OCI-LY1 (cell line): ENCODE measurements around the gene MANBA.

ENCODE experiments used
- H2AFZ ChIP-seq: fragments of 200-600 bp; sonication (generic), shearing (Covaris generic); 2 replicates; pipeline ENCODE4 v1.6.0; 2014; ENCODE audit warnings: antibody characterized with exemption, mild to moderate bottlenecking, low read length
- H3F3A ChIP-seq: fragments of 200-600 bp; sonication (generic), shearing (Covaris generic); 2 replicates; pipeline ENCODE4 v1.6.0; 2014; ENCODE audit warnings: mild to moderate bottlenecking, antibody characterized with exemption, low read length, moderate library complexity; ENCODE audit not compliant: insufficient read depth
- H3K27ac ChIP-seq: fragments of 200-600 bp; sonication (generic); 2 replicates; pipeline ENCODE4 v1.5.1; 2014; ENCODE audit warnings: low read length, mixed run types, mild to moderate bottlenecking, low read depth; ENCODE audit not compliant: poor library complexity, severe bottlenecking
- H3K27me3 ChIP-seq: fragments of 200-600 bp; sonication (generic); 2 replicates; pipeline ENCODE4 v1.6.0; 2014; ENCODE audit warnings: antibody characterized with exemption, mild to moderate bottlenecking, low read length, moderate library complexity; ENCODE audit not compliant: insufficient read depth
- H3K36me3 ChIP-seq: fragments of 200-600 bp; sonication (generic); 2 replicates; pipeline ENCODE4 v1.6.1; 2014; ENCODE audit warnings: mild to moderate bottlenecking, antibody characterized with exemption, low read length, moderate library complexity, mixed read lengths; ENCODE audit not compliant: insufficient read depth
- H3K4me1 ChIP-seq: fragments of 200-600 bp; sonication (generic); 2 replicates; pipeline ENCODE4 v1.5.1; 2014; ENCODE audit warnings: mild to moderate bottlenecking, low read length, moderate library complexity; ENCODE audit not compliant: insufficient read depth, severe bottlenecking
- H3K4me2 ChIP-seq: fragments of 200-600 bp; sonication (generic), shearing (Covaris generic); 2 replicates; pipeline ENCODE4 v1.6.1; 2014; ENCODE audit warnings: low read length
- H3K4me3 ChIP-seq: fragments of 200-600 bp; sonication (generic); 2 replicates; pipeline ENCODE4 v1.5.1; 2014; ENCODE audit warnings: low read length, low read depth, mild to moderate bottlenecking, mixed read lengths; ENCODE audit not compliant: poor library complexity, severe bottlenecking
- H3K79me2 ChIP-seq: fragments of 200-600 bp; shearing (Covaris generic); 2 replicates; pipeline ENCODE4 v1.6.1; 2016; ENCODE audit warnings: mixed run types, low read length, mixed read lengths; ENCODE audit not compliant: insufficient read depth
- H3K9ac ChIP-seq: fragments of 200-600 bp; sonication (generic), shearing (Covaris generic); 2 replicates; pipeline ENCODE4 v1.6.1; 2014; ENCODE audit warnings: mild to moderate bottlenecking, low read length, mixed read lengths
- H3K9me2 ChIP-seq: fragments of 200-600 bp; sonication (generic), shearing (Covaris generic); 2 replicates; pipeline ENCODE4 v1.6.1; 2014; ENCODE audit warnings: low read depth, mild to moderate bottlenecking, low read length, mixed read lengths
- H3K9me3 ChIP-seq: fragments of 200-600 bp; shearing (Covaris generic); 2 replicates; pipeline ENCODE4 v1.6.1; 2014; ENCODE audit warnings: low read length, mixed read lengths
- H4K20me1 ChIP-seq: fragments of 200-600 bp; sonication (generic), shearing (Covaris generic); 2 replicates; pipeline ENCODE4 v1.6.0; 2016; ENCODE audit warnings: mild to moderate bottlenecking, low read length; ENCODE audit not compliant: insufficient read depth
- EZH2 ChIP-seq: fragments of 200-600 bp; sonication (generic), shearing (Covaris generic); IDR thresholded peaks from 2 replicates; pipeline ENCODE4 v1.8.0; 2017; ENCODE audit warnings: borderline replicate concordance, mixed run types, mild to moderate bottlenecking, antibody characterized with exemption, low read length, moderate library complexity, mixed read lengths
- TF ChIP-seq, protein P1 (sequence below): fragments of 200-600 bp; sonication (generic), shearing (Covaris generic); IDR thresholded peaks from 2 replicates; pipeline ENCODE4 v1.5.1; 2017; ENCODE audit warnings: mild to moderate bottlenecking, antibody characterized with exemption, low read length, moderate library complexity, mixed read lengths

Gene MANBA

DNA sequence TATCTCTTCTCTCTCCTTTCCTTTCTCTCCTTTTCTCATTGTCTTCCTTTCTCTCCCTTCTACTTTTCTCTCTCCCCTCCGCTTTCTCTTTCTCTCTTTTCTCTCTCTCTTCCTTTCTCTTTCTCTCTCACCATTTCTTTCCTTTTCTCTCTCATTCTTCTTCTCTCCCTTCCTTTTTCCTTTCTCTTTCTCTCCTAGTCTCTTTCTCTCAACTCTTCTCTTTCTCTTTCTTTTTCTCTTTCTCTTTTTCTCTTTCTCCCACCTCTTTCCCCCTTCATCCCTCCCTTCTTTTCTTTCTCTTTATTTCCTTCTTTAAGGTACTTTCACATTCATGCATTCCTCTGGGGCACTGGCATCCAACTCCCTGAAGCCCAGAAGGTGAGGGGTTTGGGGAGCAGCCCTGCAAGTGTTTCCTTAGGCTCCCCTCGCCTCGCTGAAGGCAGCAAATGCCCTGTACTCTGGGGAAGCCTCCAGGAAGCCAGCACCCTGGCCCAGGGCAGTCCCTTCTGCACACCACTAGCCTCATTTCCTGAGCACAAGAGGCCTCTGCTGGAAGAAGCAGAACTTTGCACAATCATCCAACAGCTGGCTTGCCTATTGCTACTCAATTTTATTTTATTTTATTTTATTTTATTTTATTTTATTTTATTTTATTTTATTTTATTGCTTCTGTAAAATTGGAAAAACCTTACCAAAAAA lies 135.4 kb downstream of the MANBA start:
- Histone ChIP-seq H2AFZ (no peak overlapping the region), H4K20me1 (no peaks in the 10 kb centered on the region), H3K4me2 (no peak overlapping the region), H3K36me3 (no peaks in the 10 kb centered on the region), H3K27ac (no peak overlapping the region), H3K9ac (no peak overlapping the region), H3K4me1 (peaks cover 3% of the 10 kb centered on the region), H3K9me2 (no peaks in the 10 kb centered on the region), H3K4me3 (no peak overlapping the region), H3K27me3 (no peaks in the 10 kb centered on the region), H3K9me3 (no peaks in the 10 kb centered on the region), H3K79me2 (no peaks in the 10 kb centered on the region), H3F3A (no peaks in the 10 kb centered on the region)
- TF ChIP-seq EZH2: no peak
- TF ChIP-seq, protein P1, sequence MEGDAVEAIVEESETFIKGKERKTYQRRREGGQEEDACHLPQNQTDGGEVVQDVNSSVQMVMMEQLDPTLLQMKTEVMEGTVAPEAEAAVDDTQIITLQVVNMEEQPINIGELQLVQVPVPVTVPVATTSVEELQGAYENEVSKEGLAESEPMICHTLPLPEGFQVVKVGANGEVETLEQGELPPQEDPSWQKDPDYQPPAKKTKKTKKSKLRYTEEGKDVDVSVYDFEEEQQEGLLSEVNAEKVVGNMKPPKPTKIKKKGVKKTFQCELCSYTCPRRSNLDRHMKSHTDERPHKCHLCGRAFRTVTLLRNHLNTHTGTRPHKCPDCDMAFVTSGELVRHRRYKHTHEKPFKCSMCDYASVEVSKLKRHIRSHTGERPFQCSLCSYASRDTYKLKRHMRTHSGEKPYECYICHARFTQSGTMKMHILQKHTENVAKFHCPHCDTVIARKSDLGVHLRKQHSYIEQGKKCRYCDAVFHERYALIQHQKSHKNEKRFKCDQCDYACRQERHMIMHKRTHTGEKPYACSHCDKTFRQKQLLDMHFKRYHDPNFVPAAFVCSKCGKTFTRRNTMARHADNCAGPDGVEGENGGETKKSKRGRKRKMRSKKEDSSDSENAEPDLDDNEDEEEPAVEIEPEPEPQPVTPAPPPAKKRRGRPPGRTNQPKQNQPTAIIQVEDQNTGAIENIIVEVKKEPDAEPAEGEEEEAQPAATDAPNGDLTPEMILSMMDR: peak; percentile 34; the same call in 1 of the 2 replicates

DNA sequence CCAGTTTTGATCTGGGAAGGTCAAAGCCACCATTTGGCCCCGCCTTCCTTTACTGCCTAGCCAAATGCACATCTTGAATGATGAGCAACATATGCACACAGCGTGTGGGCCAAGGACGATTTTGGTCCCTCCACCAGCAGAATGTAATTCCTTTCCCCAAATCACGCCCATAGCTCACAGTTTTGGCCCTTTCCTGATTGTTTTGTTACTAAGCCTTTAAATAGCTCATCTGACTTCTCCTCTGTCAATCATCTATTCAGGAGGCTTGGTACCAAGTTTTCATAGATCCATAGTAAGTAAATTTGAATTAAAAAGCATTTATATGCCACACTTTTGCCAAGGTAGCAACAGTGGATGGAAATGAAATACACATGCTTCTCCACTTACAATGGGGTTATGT lies 136.3 kb downstream of the MANBA start:
- no peaks in the 10 kb centered on the region for H3K27me3 ChIP-seq
- no peak overlapping the region for H2AFZ ChIP-seq
- no peaks in the 10 kb centered on the region for H4K20me1 ChIP-seq
- no peak overlapping the region for H3K27ac ChIP-seq
- H3K36me3 ChIP-seq: no peaks in the 10 kb centered on the region
- H3K79me2 ChIP-seq: no peaks in the 10 kb centered on the region
- no peaks in the 10 kb centered on the region for H3K9me3 ChIP-seq
- no peak overlapping the region for H3K9ac ChIP-seq
- no peaks in the 10 kb centered on the region for H3F3A ChIP-seq
- TF ChIP-seq EZH2: no peak
- peaks cover 8% of the 10 kb centered on the region for H3K4me1 ChIP-seq
- no peak overlapping the region for H3K4me3 ChIP-seq
- no peaks in the 10 kb centered on the region for H3K9me2 ChIP-seq
- no peak overlapping the region for H3K4me2 ChIP-seq

DNA sequence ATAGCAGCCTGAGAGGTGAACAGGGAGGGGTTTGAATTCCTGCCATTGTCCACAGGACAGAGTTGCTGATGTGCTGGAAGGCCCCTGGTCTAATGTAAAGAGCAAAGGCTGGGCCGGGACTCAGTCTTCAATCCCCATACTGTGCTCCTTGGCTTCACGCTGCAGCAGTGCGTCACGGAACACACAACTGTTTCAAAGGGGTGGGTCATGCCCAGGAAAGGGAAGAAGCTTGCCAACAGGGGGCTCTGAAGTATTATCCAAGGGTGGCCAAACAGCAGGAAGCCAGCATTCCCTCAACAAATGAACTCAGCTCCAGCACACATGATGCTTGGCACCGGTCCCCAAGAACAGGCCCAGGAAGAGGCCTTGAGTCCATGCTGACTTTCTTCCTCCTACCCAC lies 137.1 kb downstream of the MANBA start:
- Histone ChIP-seq H3K4me1 (peaks cover 16% of the 10 kb centered on the region), H3K9ac (no peak overlapping the region), H4K20me1 (no peaks in the 10 kb centered on the region), H3K27me3 (no peaks in the 10 kb centered on the region), H3K36me3 (no peaks in the 10 kb centered on the region), H2AFZ (no peak overlapping the region), H3K9me2 (no peaks in the 10 kb centered on the region), H3K27ac (no peak overlapping the region), H3F3A (no peaks in the 10 kb centered on the region), H3K4me2 (no peak overlapping the region), H3K4me3 (no peak overlapping the region), H3K79me2 (no peaks in the 10 kb centered on the region), H3K9me3 (no peaks in the 10 kb centered on the region)
- TF ChIP-seq, protein P1: peak; percentile 25; the same call in 1 of the 2 replicates
- TF ChIP-seq EZH2: no peak
